ENCODE results near the gene LPAR3.

- TF ChIP-seq CTCF (IDR thresholded peaks at IDR 0.05) (no peak), RAD21 (IDR thresholded peaks at IDR 0.05; ENCODE audit: low read length) (no peak), TAF1 (IDR thresholded peaks at IDR 0.05; ENCODE audit: borderline replicate concordance, low read depth, low read length) (no peak), USF2 (IDR thresholded peaks at IDR 0.05; ENCODE audit: borderline replicate concordance, low read depth, low read length) (no peak), REST (IDR thresholded peaks at IDR 0.05; ENCODE audit: low read depth, low read length) (no peak)
Observed at GRCh38 chr1:84823511-84823910, 69.5 kb downstream of the LPAR3 start.

All from SK-N-SH (cell line).